GM23338 (cell line): ENCODE measurements around the gene KCNQ5. TPM values are rescaled to one million over a fixed set of nuclear protein-coding genes. Genes with fewer than 3 reads are reported as not detected.

Experiments
- ATAC-seq: fragments of 200-7000 bp; cut with Tn5 transposase; 3 replicates; pipeline ENCODE4 v1.9.1; 2020
- DNase-seq: peaks from one replicate; pipeline ENCODE4 v3.0.0-alpha.2; 2015; ENCODE audit warnings: low spot score
- H2AFZ ChIP-seq: fragments of 200-600 bp; sonication (generic); 2 replicates; pipeline ENCODE4 v1.8.0; 2016; ENCODE audit warnings: antibody characterized with exemption, mild to moderate bottlenecking, moderate library complexity
- H3F3A ChIP-seq: fragments of 200-600 bp; sonication (generic); replicated peaks from 2 replicates; pipeline ENCODE4 v1.8.0; 2017; ENCODE audit warnings: antibody characterized with exemption, mixed run types, low read depth
- H3K27ac ChIP-seq: fragments of 200-600 bp; sonication (generic); 2 replicates; pipeline ENCODE4 v1.6.1; 2016; ENCODE audit warnings: low read depth
- H3K27me3 ChIP-seq: fragments of 200-600 bp; sonication (generic); 2 replicates; pipeline ENCODE4 v1.8.0; 2016; ENCODE audit warnings: mild to moderate bottlenecking, mixed run types, moderate library complexity; ENCODE audit not compliant: insufficient read depth
- H3K36me3 ChIP-seq: fragments of 200-600 bp; sonication (generic); 2 replicates; pipeline ENCODE4 v1.8.0; 2016; ENCODE audit warnings: mild to moderate bottlenecking; ENCODE audit not compliant: insufficient read depth
- H3K4me1 ChIP-seq: fragments of 200-600 bp; sonication (generic); 2 replicates; pipeline ENCODE4 v1.8.0; 2016; ENCODE audit warnings: mild to moderate bottlenecking, moderate library complexity; ENCODE audit not compliant: insufficient read depth
- H3K4me2 ChIP-seq: fragments of 200-600 bp; sonication (generic); 2 replicates; pipeline ENCODE4 v1.7.1; 2017; ENCODE audit warnings: mixed run types
- H3K4me3 ChIP-seq: fragments of 200-600 bp; sonication (generic); 2 replicates; pipeline ENCODE4 v1.6.1; 2016; ENCODE audit warnings: mixed run types
- H3K79me2 ChIP-seq: fragments of 200-600 bp; sonication (generic); replicated peaks from 2 replicates; pipeline ENCODE4 v1.8.0; 2017; ENCODE audit warnings: mild to moderate bottlenecking; ENCODE audit not compliant: insufficient read depth
- H3K9me2 ChIP-seq: fragments of 200-600 bp; sonication (generic); 2 replicates; pipeline ENCODE4 v1.8.0; 2017; ENCODE audit not compliant: insufficient read depth
- H4K20me1 ChIP-seq: fragments of 200-600 bp; sonication (generic); replicated peaks from 2 replicates; pipeline ENCODE4 v1.8.0; 2017; ENCODE audit warnings: mild to moderate bottlenecking; ENCODE audit not compliant: insufficient read depth
- H3K27ac Mint-ChIP-seq: 2 replicates; pipeline ENCODE4 v1.8.0; 2020; ENCODE audit warnings: inconsistent platforms, mild to moderate bottlenecking, moderate library complexity, mixed read lengths
- H3K27me3 Mint-ChIP-seq: 3 replicates; pipeline ENCODE4 v1.8.0; 2022; ENCODE audit warnings: low read depth, mild to moderate bottlenecking, moderate library complexity, mixed read lengths, inconsistent platforms; ENCODE audit not compliant: insufficient read depth, poor library complexity
- H3K36me3 Mint-ChIP-seq: 3 replicates; pipeline ENCODE4 v1.8.0; 2021; ENCODE audit warnings: low read depth, mild to moderate bottlenecking, inconsistent platforms, moderate library complexity, mixed read lengths
- H3K4me1 Mint-ChIP-seq: 3 replicates; pipeline ENCODE4 v1.8.0; 2020; ENCODE audit warnings: mild to moderate bottlenecking, inconsistent platforms, mixed read lengths
- H3K4me3 Mint-ChIP-seq: 3 replicates; pipeline ENCODE4 v1.8.0; 2021; ENCODE audit warnings: moderate library complexity, mild to moderate bottlenecking, inconsistent platforms, mixed read lengths
- H3K9me3 Mint-ChIP-seq: 3 replicates; pipeline ENCODE4 v1.8.0; 2020; ENCODE audit warnings: moderate library complexity, mild to moderate bottlenecking, inconsistent platforms, mixed read lengths
- CREB1 ChIP-seq: fragments of 250-450 bp; sonication (Bioruptor Pico); IDR thresholded peaks from 2 replicates; pipeline ENCODE4 v1.5.0; 2020; ENCODE audit warnings: low read depth, mild to moderate bottlenecking, moderate library complexity
- CTCF ChIP-seq, 2 experiments: fragments of 200-600 bp in 1 of 2; sonication (generic) in 1 of 2; conservative IDR thresholded peaks; 2 replicates each; pipeline versions ENCODE4 v1.5.1 to v1.6.1; 2016 to 2017; ENCODE audit warnings: antibody characterized with exemption in 2 of 2, low read depth in 2 of 2, mild to moderate bottlenecking in 2 of 2, moderate library complexity in 1 of 2
- ETS1 ChIP-seq: IDR thresholded peaks from 2 replicates; pipeline ENCODE4 v1.6.1; 2016; ENCODE audit warnings: antibody characterized with exemption
- EZH2 ChIP-seq: fragments of 200-600 bp; sonication (generic); IDR thresholded peaks from one replicate; pipeline ENCODE4 v1.8.0; 2017; ENCODE audit warnings: antibody characterized with exemption, mild to moderate bottlenecking, low read depth; ENCODE audit not compliant: unreplicated experiment
- EZH2phosphoT487 ChIP-seq: fragments of 200-600 bp; sonication (generic); IDR thresholded peaks from one replicate; pipeline ENCODE4 v1.8.1; 2018; ENCODE audit warnings: antibody characterized with exemption; ENCODE audit not compliant: unreplicated experiment
- JUNB ChIP-seq: IDR thresholded peaks from one replicate; pipeline ENCODE4 v1.6.1; 2016; ENCODE audit warnings: antibody characterized with exemption; ENCODE audit not compliant: unreplicated experiment
- NANOG ChIP-seq: IDR thresholded peaks from 2 replicates; pipeline ENCODE4 v1.6.1; 2016; ENCODE audit warnings: antibody characterized with exemption, borderline replicate concordance
- REST ChIP-seq: IDR thresholded peaks from one replicate; pipeline ENCODE4 v1.6.1; 2018; ENCODE audit warnings: antibody characterized with exemption; ENCODE audit not compliant: unreplicated experiment
- STAT1 ChIP-seq: IDR thresholded peaks from one replicate; pipeline ENCODE4 v1.6.1; 2016; ENCODE audit warnings: antibody characterized with exemption; ENCODE audit not compliant: unreplicated experiment
- ZNF114 ChIP-seq: fragments of 250-450 bp; sonication (Bioruptor Pico); IDR thresholded peaks from 2 replicates; pipeline ENCODE4 v1.5.0; 2020; ENCODE audit warnings: mild to moderate bottlenecking, moderate library complexity
- ZNF331 ChIP-seq: fragments of 250-450 bp; sonication (Bioruptor Pico); IDR thresholded peaks from 2 replicates; pipeline ENCODE4 v1.5.0; 2020; ENCODE audit warnings: low read depth, mild to moderate bottlenecking, moderate library complexity
- polyA plus RNA-seq: library from polyadenylated mRNA; unstranded; fragments of >200 nt; fragmentation: Nextera tagmentation; extraction: Ambion mirVana; gene quantifications from 2 replicates; pipeline ENCODE4 v1.2.1, GENCODE V29; 2016
- total RNA-seq: library from RNA; depleted of rRNA; stranded (reverse); fragments of >200 nt; shearing (Covaris generic); gene quantifications from 2 replicates; pipeline ENCODE4 v1.2.3, GENCODE V29; 2014

The KCNQ5 gene
- total and polyA plus RNA-seq, 2 experiments from 2014 or later, result 0.68 to 0.87 TPM

- TF ChIP-seq ZNF331, result no peak
- TF ChIP-seq EZH2phosphoT487, result no peak
- no peak for TF ChIP-seq ETS1
- TF ChIP-seq CTCF (conservative IDR thresholded peaks at IDR 0.05; ENCODE audit: low read depth in 2 of 2), result no peak
- TF ChIP-seq EZH2, result no peak
- TF ChIP-seq STAT1, result no peak
- no peak for TF ChIP-seq JUNB
- no peak for TF ChIP-seq NANOG
- DNase-seq (peak; percentile 12), ATAC-seq (peak; percentile 34; the same call in 1 of the 3 replicates)
- no peak overlapping the region for H3K4me2 ChIP-seq
- no peaks in the 10 kb centered on the region for H3K27me3 ChIP-seq
- H3K79me2 ChIP-seq, result no peaks in the 10 kb centered on the region
- no peaks in the 10 kb centered on the region for H3F3A ChIP-seq
- no peaks in the 10 kb centered on the region for H3K36me3 Mint-ChIP-seq
- no peaks in the 10 kb centered on the region for H3K4me1 ChIP-seq
- peaks cover 10% of the 10 kb centered on the region; the same call in 2 of the 3 replicates for H3K4me1 Mint-ChIP-seq
- H4K20me1 ChIP-seq, result no peaks in the 10 kb centered on the region
- H3K4me3 ChIP-seq, result no peak overlapping the region
- H3K4me3 Mint-ChIP-seq, result no peak overlapping the region
- no peak overlapping the region for H3K27ac ChIP-seq
- no peak overlapping the region for H2AFZ ChIP-seq
- H3K9me2 ChIP-seq, result no peaks in the 10 kb centered on the region
- H3K36me3 ChIP-seq, result no peaks in the 10 kb centered on the region
- no peak overlapping the region for H3K27ac Mint-ChIP-seq
- no peaks in the 10 kb centered on the region for H3K9me3 Mint-ChIP-seq
- no peaks in the 10 kb centered on the region for H3K27me3 Mint-ChIP-seq
Observed at GRCh38 chr6:72715119-72715518, 93.3 kb downstream of the KCNQ5 start.

- Histone ChIP-seq H3K27ac (no peak overlapping the region), H3K36me3 (no peaks in the 10 kb centered on the region), H3K4me1 (no peaks in the 10 kb centered on the region), H3F3A (no peaks in the 10 kb centered on the region), H3K27me3 (no peaks in the 10 kb centered on the region), H2AFZ (no peak overlapping the region), H3K4me2 (no peak overlapping the region), H4K20me1 (no peaks in the 10 kb centered on the region), H3K9me2 (no peaks in the 10 kb centered on the region), H3K79me2 (no peaks in the 10 kb centered on the region), H3K4me3 (no peak overlapping the region)
- no peaks in the 10 kb centered on the region for H3K27me3 Mint-ChIP-seq
- H3K27ac Mint-ChIP-seq, result no peak overlapping the region
- peaks cover 10% of the 10 kb centered on the region; the same call in 2 of the 3 replicates for H3K4me1 Mint-ChIP-seq
- H3K9me3 Mint-ChIP-seq, result no peaks in the 10 kb centered on the region
- ATAC-seq (no peak), DNase-seq (no peak)
- H3K36me3 Mint-ChIP-seq, result no peaks in the 10 kb centered on the region
- no peak overlapping the region for H3K4me3 Mint-ChIP-seq
- TF ChIP-seq CREB1 (CRISPR knock-in tag) (no peak), ZNF331 (no peak), REST (no peak), JUNB (no peak), EZH2phosphoT487 (no peak), ZNF114 (no peak)
Observed at GRCh38 chr6:72716916-72717315, 95.1 kb downstream of the KCNQ5 start.
